GM12801 (cell line): ENCODE results near the gene ABCC6.

Source experiments
- TF ChIP-seq, protein P1 (sequence below): IDR thresholded peaks from one replicate; pipeline ENCODE4 v1.5.1; 2011; ENCODE audit warnings: control low read depth; ENCODE audit not compliant: insufficient read length; ENCODE audit errors: extremely low read depth

The ABCC6 gene

DNA sequence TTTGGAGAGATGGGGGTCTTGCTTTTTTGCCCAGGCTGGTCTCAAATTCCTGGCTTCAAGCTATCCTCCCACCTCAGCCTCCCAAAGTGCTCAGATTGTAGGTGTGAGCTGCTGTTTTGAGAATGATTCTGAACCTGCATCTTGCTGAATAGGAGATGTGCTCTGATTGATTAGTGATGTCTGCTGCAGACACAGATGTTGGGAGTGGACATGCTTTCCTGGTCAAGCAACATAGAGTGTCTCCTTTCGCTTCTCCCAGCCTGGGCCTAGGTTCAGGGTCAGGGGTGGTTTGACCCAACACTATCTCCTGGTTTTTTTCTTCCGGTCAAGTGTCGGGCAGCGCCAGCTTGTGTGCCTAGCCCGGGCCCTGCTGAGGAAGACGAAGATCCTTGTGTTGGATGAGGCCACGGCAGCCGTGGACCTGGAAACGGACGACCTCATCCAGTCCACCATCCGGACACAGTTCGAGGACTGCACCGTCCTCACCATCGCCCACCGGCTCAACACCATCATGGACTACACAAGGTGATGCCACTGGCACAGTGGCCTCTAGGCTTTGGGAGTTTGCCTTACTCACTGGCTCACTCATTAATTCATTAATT, 85.2 kb downstream of the ABCC6 start:
- TF ChIP-seq, protein P1, sequence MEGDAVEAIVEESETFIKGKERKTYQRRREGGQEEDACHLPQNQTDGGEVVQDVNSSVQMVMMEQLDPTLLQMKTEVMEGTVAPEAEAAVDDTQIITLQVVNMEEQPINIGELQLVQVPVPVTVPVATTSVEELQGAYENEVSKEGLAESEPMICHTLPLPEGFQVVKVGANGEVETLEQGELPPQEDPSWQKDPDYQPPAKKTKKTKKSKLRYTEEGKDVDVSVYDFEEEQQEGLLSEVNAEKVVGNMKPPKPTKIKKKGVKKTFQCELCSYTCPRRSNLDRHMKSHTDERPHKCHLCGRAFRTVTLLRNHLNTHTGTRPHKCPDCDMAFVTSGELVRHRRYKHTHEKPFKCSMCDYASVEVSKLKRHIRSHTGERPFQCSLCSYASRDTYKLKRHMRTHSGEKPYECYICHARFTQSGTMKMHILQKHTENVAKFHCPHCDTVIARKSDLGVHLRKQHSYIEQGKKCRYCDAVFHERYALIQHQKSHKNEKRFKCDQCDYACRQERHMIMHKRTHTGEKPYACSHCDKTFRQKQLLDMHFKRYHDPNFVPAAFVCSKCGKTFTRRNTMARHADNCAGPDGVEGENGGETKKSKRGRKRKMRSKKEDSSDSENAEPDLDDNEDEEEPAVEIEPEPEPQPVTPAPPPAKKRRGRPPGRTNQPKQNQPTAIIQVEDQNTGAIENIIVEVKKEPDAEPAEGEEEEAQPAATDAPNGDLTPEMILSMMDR = no peak

DNA sequence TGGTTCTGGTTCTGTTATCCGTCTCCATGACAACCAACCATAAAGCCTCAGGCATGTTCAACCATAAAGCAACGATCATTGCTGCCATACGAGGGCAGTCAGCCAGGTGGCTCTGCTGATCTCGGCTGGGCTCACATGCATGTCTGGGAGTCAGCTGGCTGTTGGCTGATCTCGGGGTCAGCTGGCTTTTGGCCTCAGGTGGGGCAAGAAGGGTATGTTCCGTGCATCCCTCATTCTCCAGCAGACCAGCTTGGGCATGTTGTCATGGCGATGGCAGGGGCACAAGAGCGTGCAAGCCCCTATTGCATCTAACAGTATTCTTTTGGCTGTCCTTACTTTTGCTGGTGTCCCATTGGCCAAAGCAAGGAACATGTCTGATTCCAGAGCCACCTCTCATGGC, 86.2 kb downstream of the ABCC6 start:
- TF ChIP-seq, protein P1 = no peak

DNA sequence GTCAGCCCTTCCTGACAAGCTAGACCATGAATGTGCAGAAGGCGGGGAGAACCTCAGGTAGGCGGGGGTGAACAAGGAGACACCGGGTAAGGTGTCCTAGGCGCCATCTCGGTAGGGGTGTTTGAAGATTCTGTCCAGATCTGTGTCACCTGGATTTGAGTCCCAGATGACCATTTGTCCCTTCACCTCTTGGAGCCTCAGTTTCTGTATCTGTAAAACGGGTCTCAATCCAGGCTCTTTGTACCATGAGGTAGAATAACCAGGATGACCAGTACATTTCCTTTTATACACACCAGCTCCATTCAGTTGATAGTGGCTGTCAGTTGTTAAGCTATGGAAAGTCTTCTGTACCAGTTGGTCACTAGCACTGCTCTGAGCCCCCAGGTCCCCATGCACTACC, 86.7 kb downstream of the ABCC6 start:
- TF ChIP-seq, protein P1 = no peak

DNA sequence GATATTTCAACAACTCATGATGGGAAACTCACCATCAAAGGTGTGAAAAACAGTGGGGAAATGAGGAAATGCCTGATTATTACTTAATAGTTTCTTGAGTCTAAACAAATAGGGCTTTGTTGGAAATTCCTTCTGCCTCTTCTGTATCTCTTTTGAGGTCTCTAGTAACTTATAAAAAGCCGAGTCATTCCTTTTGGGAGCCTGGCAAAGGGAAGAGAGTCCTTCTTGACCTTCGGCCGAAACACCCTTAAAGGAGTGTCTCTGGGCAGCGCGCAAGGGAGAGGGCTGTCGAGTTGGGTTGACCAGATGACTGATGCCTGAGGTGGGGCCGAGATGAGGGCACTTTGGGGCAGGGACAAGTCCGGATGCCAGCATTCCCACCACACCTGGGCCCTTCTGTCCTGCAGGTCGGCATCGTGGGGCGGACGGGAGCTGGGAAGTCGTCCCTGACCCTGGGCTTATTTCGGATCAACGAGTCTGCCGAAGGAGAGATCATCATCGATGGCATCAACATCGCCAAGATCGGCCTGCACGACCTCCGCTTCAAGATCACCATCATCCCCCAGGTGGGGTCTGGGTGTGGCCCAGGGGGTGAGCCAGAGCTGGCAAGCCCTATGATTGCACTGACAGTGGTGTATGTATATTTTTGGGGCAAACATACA, 89.2 kb downstream of the ABCC6 start:
- TF ChIP-seq, protein P1 = no peak

DNA sequence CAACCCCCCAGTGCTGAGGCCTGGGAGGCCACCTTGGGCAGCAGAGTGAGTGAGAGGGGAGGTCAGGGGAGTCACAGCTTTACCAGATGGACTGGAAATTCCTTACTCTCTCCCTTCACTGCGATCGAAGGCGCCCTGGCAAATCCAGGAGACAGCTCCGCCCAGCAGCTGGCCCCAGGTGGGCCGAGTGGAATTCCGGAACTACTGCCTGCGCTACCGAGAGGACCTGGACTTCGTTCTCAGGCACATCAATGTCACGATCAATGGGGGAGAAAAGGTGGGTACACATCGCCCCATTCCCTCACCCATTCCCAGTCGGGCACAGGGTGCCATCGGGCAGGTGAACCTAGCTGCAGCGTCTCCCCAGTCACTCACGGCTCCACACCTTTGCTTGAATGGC, 91.6 kb downstream of the ABCC6 start:
- TF ChIP-seq, protein P1 = no peak

DNA sequence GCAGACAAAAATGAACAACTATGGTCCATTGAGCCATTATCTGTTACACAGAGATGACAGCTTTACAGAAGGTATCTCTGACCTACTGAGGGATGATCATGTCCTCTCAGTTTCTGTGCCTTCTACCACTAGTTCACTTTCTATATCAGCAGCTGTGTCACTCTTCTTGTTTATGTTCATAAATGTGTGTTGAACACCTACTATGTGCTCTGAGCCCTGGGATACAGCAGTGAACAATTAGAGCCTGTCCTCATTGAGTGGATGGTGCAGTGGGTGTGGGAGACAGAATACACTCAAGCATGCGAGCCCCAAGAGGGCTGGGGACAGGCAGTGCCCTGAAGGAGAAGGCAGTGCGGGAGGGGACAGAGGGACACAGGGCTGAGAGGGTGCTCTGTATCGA, 92.1 kb downstream of the ABCC6 start:
- TF ChIP-seq, protein P1 = no peak

DNA sequence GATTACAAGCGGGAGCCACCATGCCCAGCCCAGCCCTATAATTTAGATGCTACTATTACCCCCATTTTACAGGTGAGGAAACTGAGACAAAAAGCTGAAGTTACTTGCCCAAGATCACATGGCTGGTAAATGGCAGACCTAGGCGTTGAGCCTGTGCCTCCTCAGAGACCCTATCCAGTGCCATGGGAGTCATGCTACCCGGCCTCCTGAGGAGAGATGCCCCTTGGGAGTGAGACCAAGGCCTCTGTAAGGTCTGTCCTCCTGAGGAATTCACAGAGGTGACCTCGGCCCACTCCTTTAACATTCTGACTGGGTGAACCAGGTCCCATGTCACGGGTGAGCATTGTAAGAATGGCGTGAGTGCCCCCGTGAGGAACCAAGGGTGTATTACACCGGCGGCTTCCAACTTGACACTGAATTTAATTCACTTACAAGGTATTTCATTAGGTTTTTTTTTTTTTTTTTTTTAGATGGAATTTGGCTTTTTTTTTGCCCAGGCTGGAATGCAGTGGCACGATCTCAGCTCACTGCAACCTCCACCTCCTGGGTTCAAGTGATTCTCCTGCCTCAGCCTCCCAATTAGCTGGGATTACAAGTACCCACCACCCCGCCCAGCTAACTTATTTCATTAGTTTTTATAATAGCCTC, 95.7 kb downstream of the ABCC6 start:
- TF ChIP-seq, protein P1 = peak; percentile 44
